Spleen (tissue), 11 donors: ENCODE measurements around the gene LHFPL3. TPM values are rescaled to one million over a fixed set of nuclear protein-coding genes. Genes with fewer than 3 reads are reported as not detected.

Experiments
- DNase-seq: peaks from one replicate; pipeline ENCODE4 v3.0.0-alpha.2; 2020
- H3K27ac ChIP-seq, 8 donors: fragments of 200-600 bp; sonication (generic) in 7 of 8; 1 replicate in 4 of 8; 2 replicates in 4 of 8; pipeline versions ENCODE4 v1.5.0 to v1.8.0; 2016 to 2021; ENCODE audit warnings: inconsistent platforms in 4 of 8, mild to moderate bottlenecking in 4 of 8, moderate library complexity in 1 of 8
- H3K27me3 ChIP-seq, 7 donors: fragments of 200-600 bp; sonication (generic) in 6 of 7; replicated peaks in 1 of 7; 1 replicate in 4 of 7; 2 replicates in 3 of 7; pipeline versions ENCODE4 v1.5.0 to v1.8.0; 2016 to 2021; ENCODE audit warnings: inconsistent platforms in 3 of 7, mild to moderate bottlenecking in 1 of 7
- H3K36me3 ChIP-seq, 6 donors: fragments of 200-600 bp; sonication (generic) in 5 of 6; 1 replicate in 4 of 6; 2 replicates in 2 of 6; pipeline versions ENCODE4 v1.5.0 to v1.8.0; 2016 to 2021; ENCODE audit warnings: inconsistent platforms in 2 of 6
- H3K4me1 ChIP-seq, 6 donors: fragments of 200-600 bp; sonication (generic) in 5 of 6; 1 replicate in 3 of 6; 2 replicates in 3 of 6; pipeline versions ENCODE4 v1.5.0 to v1.8.0; 2016 to 2021; ENCODE audit warnings: inconsistent platforms in 3 of 6
- H3K4me3 ChIP-seq, 8 donors: fragments of 200-600 bp; sonication (generic) in 7 of 8; 1 replicate in 4 of 8; 2 replicates in 4 of 8; pipeline versions ENCODE4 v1.5.0 to v1.8.0; 2016 to 2021; ENCODE audit warnings: inconsistent platforms in 4 of 8, mild to moderate bottlenecking in 4 of 8, moderate library complexity in 2 of 8
- H3K9me3 ChIP-seq, 8 donors: fragments of 200-600 bp; sonication (generic) in 7 of 8; 1 replicate in 4 of 8; 2 replicates in 4 of 8; pipeline versions ENCODE4 v1.5.0 to v1.8.0; 2016 to 2021; ENCODE audit warnings: inconsistent platforms in 4 of 8
- CTCF ChIP-seq, 11 experiments: fragments of 200-600 bp in 7 of 11; fragments of 450-650 bp in 4 of 11; sonication (generic) in 4 of 11; IDR thresholded peaks in 8 of 11; conservative IDR thresholded peaks in 3 of 11; 1 replicate in 7 of 11; 2 replicates in 4 of 11; pipeline versions ENCODE4 v1.4.0 to v1.8.0; 2016 to 2021; ENCODE audit warnings: antibody characterized with exemption in 11 of 11, inconsistent platforms in 4 of 11, mild to moderate bottlenecking in 1 of 11
- POLR2A ChIP-seq, 3 donors: fragments of 450-650 bp; IDR thresholded peaks; one replicate each; pipeline ENCODE4 v1.5.1; 2017; ENCODE audit warnings: antibody characterized with exemption in 3 of 3, mild to moderate bottlenecking in 1 of 3
- POLR2AphosphoS5 ChIP-seq, 3 donors: sonication (generic); formaldehyde crosslinking; IDR thresholded peaks; one replicate each; pipeline ENCODE4 v1.5.1; 2017; ENCODE audit warnings: antibody characterized with exemption in 3 of 3
- WGBS, 5 donors: extraction: QIAGEN DNeasy Blood & Tissue Kit in 3 of 5; methylation state at CpG; one replicate each; pipeline versions ENCODE4 v1.1.5 to v1.1.7; 2013 to 2018; 5-methylcytosine and 5-hydroxymethylcytosine counted together
- intact Hi-C: fragments of 100-400 bp; cut with DNase I; formaldehyde crosslinking; loops from one replicate; pipeline ENCODE4 v1.15.0; 2023; ENCODE audit warnings: low total_unique reads
- polyA plus RNA-seq, 3 donors: library from polyadenylated mRNA; stranded (reverse); fragments of 200-250 nt; gene quantifications; one replicate each; pipeline ENCODE4 v1.2.1, GENCODE V29; 2013
- total RNA-seq, 7 donors: library from RNA; depleted of rRNA in 3 of 7; stranded (reverse); fragments of >200 nt in 3 of 7; fragmentation: NEBNext Ultra II Directional in 4 of 7; extraction: Animal tissue kit (Norgen Biotek cat#: 25700) in 4 of 7; gene quantifications; one replicate each; pipeline versions ENCODE4 v1.1.0 to v1.2.1, GENCODE V29; 2016 to 2021
- donor health status: healthy with polysubstance abuse.
- donor health status: DM: no; HTN: no; CAD: no; lungs with moderate emphysema.
- donor health status: DM: no; HTN: no; CAD: no.
- donor health status: Bipolar disorder and iron deficiency.
- donor health status: healthy.
- donor health status: DM: no; HTN: no; CAD: no.
- donor health status: DM: yes; HTN: yes; CAD: no.

LHFPL3 gene
- total and polyA plus RNA-seq, 10 donors, result 0.07 to 1.0 (median 0.20) TPM; not detected in 3

GRCh38 chr7:104535841-104536240, 207.4 kb downstream of the LHFPL3 start:
- Histone ChIP-seq H3K36me3 (no peaks in the 10 kb centered on the region), H3K9me3 (no peaks in the 10 kb centered on the region), H3K4me1 (no peaks in the 10 kb centered on the region), H3K4me3 (no peak overlapping the region), H3K27me3 (no peaks in the 10 kb centered on the region), H3K27ac (no peak overlapping the region)
- 72 to 81% (median 77%) methylated on average over 6 of the region's 6 CpGs for WGBS, 5 donors
- intact Hi-C loops, result no loop called here
- no peak for DNase-seq
- TF ChIP-seq POLR2A (IDR thresholded peaks at IDR 0.05) (no peak), POLR2AphosphoS5 (IDR thresholded peaks at IDR 0.05) (no peak), CTCF (IDR thresholded peaks at IDR 0.05 in 8 of 11, conservative IDR thresholded peaks at IDR 0.05 in 3 of 11) (no peak)

- WGBS, 5 donors, result 12 to 30% (median 28%) methylated on average over 1 of the region's 1 CpG
- Histone ChIP-seq H3K36me3 (no peaks in the 10 kb centered on the region), H3K9me3 (no peaks in the 10 kb centered on the region), H3K4me1 (no peaks in the 10 kb centered on the region), H3K27ac (no peak overlapping the region), H3K4me3 (no peak overlapping the region), H3K27me3 (no peaks in the 10 kb centered on the region)
- intact Hi-C loops, result no loop called here
- DNase-seq, result no peak
- TF ChIP-seq CTCF (IDR thresholded peaks at IDR 0.05 in 8 of 11, conservative IDR thresholded peaks at IDR 0.05 in 3 of 11) (no peak), POLR2AphosphoS5 (IDR thresholded peaks at IDR 0.05) (no peak), POLR2A (IDR thresholded peaks at IDR 0.05) (no peak)
These were observed 208.6 kb downstream of the LHFPL3 start for GRCh38 chr7:104536956-104537355.

- H3K4me3 ChIP-seq, result no peak overlapping the region
These were observed 209.7 kb downstream of the LHFPL3 start for GRCh38 chr7:104538152-104538551.

GRCh38 chr7:104541897-104542296, 213.5 kb downstream of the LHFPL3 start:
- intact Hi-C loops, result no loop called here

More at GRCh38 chr7:104538152-104538551, 209.7 kb downstream of the LHFPL3 start:
- H3K9me3 ChIP-seq, result peaks cover 0 to 6% (median 0%) of the 10 kb centered on the region in 8 donors
- TF ChIP-seq CTCF (IDR thresholded peaks at IDR 0.05 in 8 of 11, conservative IDR thresholded peaks at IDR 0.05 in 3 of 11), result no peak
- TF ChIP-seq POLR2AphosphoS5 (IDR thresholded peaks at IDR 0.05), result no peak
- TF ChIP-seq POLR2A (IDR thresholded peaks at IDR 0.05), result no peak
- no peak for DNase-seq
- no peak overlapping the region for H3K27ac ChIP-seq
- no peaks in the 10 kb centered on the region for H3K27me3 ChIP-seq
- intact Hi-C loops, result no loop called here
- H3K36me3 ChIP-seq, result no peaks in the 10 kb centered on the region
- no peaks in the 10 kb centered on the region for H3K4me1 ChIP-seq
- 66 to 80% (median 71%) methylated on average over 4 of the region's 4 CpGs for WGBS, 5 donors

More at GRCh38 chr7:104541897-104542296, 213.5 kb downstream of the LHFPL3 start:
- Histone ChIP-seq H3K27ac (no peak overlapping the region), H3K4me3 (no peak overlapping the region), H3K36me3 (no peaks in the 10 kb centered on the region), H3K27me3 (no peaks in the 10 kb centered on the region), H3K4me1 (no peaks in the 10 kb centered on the region), H3K9me3 (peaks cover 0 to 6% (median 0%) of the 10 kb centered on the region in 8 donors)
- DNase-seq, result no peak
- WGBS, 5 donors, result 37 to 69% (median 58%) methylated on average over 4 of the region's 4 CpGs
- no peak for TF ChIP-seq CTCF (IDR thresholded peaks at IDR 0.05 in 8 of 11, conservative IDR thresholded peaks at IDR 0.05 in 3 of 11)
- no peak for TF ChIP-seq POLR2AphosphoS5 (IDR thresholded peaks at IDR 0.05)
- TF ChIP-seq POLR2A (IDR thresholded peaks at IDR 0.05), result no peak
